ENCODE results near the gene HEPN1.

The HEPN1 gene

DNA sequence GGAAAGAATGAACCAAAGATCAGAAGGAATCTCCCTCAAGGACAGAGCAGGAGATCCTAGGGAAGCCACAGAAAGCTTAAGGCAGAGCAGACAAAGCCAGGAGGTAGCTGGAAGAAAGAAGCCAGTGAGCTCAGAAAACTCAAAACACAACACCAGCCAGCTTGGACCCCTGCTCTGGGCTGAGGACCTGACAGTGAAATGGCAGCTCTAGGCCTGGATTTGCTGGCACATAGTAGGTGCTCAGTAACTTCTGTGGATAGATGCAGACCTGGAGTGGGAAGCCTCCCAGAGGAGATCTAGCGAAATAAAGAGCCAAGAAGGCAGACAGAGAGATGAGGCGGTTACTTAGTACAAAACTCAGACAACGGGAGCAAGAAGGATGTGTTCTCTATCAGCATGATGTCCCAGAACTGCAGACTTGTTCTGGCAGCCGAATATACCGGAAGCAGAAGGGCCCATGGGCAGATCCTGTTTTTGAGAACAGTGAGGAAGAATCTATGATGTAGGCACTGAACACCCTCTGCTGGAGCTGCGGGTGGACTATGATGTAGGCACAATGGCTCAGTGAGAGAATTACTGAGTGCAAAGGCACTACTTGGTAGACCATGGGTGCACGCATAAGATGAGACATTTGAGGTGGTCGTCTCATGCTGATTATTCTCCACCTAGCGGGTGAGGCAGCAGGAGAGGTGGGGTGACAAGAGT is 26.1 kb upstream of the HEPN1 start:
- H3K36me3 ChIP-seq (ENCODE audit: low read length) = no peaks in the 10 kb centered on the region
- H3K9ac ChIP-seq (ENCODE audit: low read length) = no peak overlapping the region
- H3K27ac ChIP-seq (ENCODE audit: low read depth, low read length) = no peak overlapping the region
- H3K9me3 ChIP-seq (ENCODE audit: insufficient read depth, low read length) = no peaks in the 10 kb centered on the region
- TF ChIP-seq, protein P1, sequence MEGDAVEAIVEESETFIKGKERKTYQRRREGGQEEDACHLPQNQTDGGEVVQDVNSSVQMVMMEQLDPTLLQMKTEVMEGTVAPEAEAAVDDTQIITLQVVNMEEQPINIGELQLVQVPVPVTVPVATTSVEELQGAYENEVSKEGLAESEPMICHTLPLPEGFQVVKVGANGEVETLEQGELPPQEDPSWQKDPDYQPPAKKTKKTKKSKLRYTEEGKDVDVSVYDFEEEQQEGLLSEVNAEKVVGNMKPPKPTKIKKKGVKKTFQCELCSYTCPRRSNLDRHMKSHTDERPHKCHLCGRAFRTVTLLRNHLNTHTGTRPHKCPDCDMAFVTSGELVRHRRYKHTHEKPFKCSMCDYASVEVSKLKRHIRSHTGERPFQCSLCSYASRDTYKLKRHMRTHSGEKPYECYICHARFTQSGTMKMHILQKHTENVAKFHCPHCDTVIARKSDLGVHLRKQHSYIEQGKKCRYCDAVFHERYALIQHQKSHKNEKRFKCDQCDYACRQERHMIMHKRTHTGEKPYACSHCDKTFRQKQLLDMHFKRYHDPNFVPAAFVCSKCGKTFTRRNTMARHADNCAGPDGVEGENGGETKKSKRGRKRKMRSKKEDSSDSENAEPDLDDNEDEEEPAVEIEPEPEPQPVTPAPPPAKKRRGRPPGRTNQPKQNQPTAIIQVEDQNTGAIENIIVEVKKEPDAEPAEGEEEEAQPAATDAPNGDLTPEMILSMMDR (IDR thresholded peaks at IDR 0.05; ENCODE audit: insufficient read depth, low read length, poor library complexity, severe bottlenecking) = no peak
- no peak for TF ChIP-seq EZH2phosphoT487 (conservative IDR thresholded peaks at IDR 0.05; ENCODE audit: low read length)
- no peaks in the 10 kb centered on the region for H3F3A ChIP-seq (ENCODE audit: insufficient read depth)
- H3K4me3 ChIP-seq (ENCODE audit: insufficient read depth, low read length, poor library complexity, severe bottlenecking) = no peak overlapping the region
- no peaks in the 10 kb centered on the region for H3K79me2 ChIP-seq (ENCODE audit: insufficient read depth, low read length)
- H3K9me2 ChIP-seq (replicated peaks; ENCODE audit: insufficient read depth, low read length) = no peaks in the 10 kb centered on the region
- H4K20me1 ChIP-seq (ENCODE audit: low read depth, low read length) = no peaks in the 10 kb centered on the region
- H2AFZ ChIP-seq (ENCODE audit: low read depth, low read length, severe bottlenecking) = no peak overlapping the region
- no peak overlapping the region for H3K4me2 ChIP-seq (ENCODE audit: low read depth, low read length, poor library complexity, severe bottlenecking)
- no peaks in the 10 kb centered on the region for H3K27me3 ChIP-seq (ENCODE audit: low read length)

DNA sequence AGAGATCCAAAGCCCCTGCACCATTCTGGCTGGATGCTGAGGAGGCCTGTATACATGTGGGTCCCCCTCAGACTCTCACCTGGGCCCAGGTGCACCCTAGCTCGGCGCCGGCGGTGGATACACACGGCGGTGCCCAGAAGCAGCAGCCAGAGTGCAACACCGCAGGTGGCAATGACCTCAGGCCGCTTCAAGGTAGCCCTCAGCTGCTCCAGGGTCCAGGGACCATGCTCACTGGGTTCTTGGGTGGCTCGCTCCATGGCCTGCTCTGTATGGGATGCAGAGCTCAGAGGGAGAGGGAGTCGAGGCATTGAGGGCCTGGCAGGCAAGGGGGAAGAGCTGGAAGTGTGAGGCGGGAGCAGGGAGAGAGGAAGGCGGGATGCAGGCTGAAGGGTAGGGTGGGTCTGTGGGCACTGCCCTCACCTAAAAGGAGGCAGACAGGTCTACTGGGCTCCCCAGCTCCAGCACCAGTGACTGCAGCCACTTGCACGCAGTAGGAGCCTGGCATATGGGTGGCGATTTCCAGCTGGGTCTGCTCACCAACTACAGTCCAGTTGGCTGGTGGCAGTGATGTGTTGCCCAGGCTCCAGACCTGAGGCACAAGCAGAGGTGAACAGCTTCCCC is 25.2 kb upstream of the HEPN1 start:
- Histone ChIP-seq H3K4me2 (ENCODE audit: low read depth, low read length, poor library complexity, severe bottlenecking) (no peak overlapping the region), H2AFZ (ENCODE audit: low read depth, low read length, severe bottlenecking) (no peak overlapping the region), H3K9ac (ENCODE audit: low read length) (no peak overlapping the region), H3K36me3 (ENCODE audit: low read length) (no peaks in the 10 kb centered on the region), H3F3A (ENCODE audit: insufficient read depth) (no peaks in the 10 kb centered on the region), H4K20me1 (ENCODE audit: low read depth, low read length) (no peaks in the 10 kb centered on the region), H3K27ac (ENCODE audit: low read depth, low read length) (no peak overlapping the region), H3K79me2 (ENCODE audit: insufficient read depth, low read length) (no peaks in the 10 kb centered on the region), H3K27me3 (ENCODE audit: low read length) (no peaks in the 10 kb centered on the region), H3K9me2 (replicated peaks; ENCODE audit: insufficient read depth, low read length) (no peaks in the 10 kb centered on the region), H3K9me3 (ENCODE audit: insufficient read depth, low read length) (no peaks in the 10 kb centered on the region), H3K4me3 (ENCODE audit: insufficient read depth, low read length, poor library complexity, severe bottlenecking) (no peak overlapping the region)
- TF ChIP-seq, protein P1 (IDR thresholded peaks at IDR 0.05; ENCODE audit: insufficient read depth, low read length, poor library complexity, severe bottlenecking) = no peak
- no peak for TF ChIP-seq EZH2phosphoT487 (conservative IDR thresholded peaks at IDR 0.05; ENCODE audit: low read length)

DNA sequence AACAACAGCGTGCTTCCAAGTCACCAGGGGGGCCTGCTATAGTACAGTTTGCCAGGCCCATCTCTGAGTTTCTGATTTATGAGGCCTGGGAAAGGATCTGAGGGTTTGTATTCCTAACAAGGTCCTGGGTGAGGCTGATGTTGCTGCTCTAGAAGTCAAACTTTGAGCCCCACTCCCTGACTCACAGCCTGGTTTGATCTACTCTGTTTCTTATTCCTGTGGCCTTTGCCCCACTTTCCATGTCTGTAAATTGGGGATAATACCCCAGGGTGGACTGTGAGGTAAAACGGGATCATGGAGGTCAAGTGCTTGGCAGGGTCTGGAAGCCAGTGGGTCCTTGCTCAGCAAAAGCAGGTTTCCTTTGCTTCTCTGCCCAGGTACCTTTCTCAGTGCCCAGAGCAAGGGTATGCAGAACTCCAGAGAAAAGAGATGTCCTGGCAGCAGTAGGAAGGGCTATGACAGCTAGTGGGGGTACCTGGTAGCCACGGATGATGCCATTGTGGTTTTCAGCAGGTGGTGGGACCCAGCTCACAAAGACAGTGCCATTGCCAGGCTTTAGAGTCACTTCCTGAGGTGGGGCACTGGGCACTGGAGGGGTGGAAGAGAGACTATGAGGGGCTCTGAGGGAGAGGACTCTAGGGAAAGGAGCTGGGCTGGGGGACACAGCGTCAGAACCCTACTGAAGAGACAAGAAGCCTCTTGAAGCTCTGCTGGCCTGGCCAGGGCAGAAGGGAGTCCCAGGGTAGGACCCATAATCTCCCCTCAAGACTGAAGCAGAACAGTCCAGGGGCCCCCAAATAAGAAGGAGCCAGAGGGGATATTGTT is 24.2 kb upstream of the HEPN1 start:
- Histone ChIP-seq H3K9me2 (replicated peaks; ENCODE audit: insufficient read depth, low read length) (no peaks in the 10 kb centered on the region), H3F3A (ENCODE audit: insufficient read depth) (no peaks in the 10 kb centered on the region), H3K79me2 (ENCODE audit: insufficient read depth, low read length) (no peaks in the 10 kb centered on the region), H3K36me3 (ENCODE audit: low read length) (no peaks in the 10 kb centered on the region), H3K4me3 (ENCODE audit: insufficient read depth, low read length, poor library complexity, severe bottlenecking) (no peak overlapping the region), H3K4me2 (ENCODE audit: low read depth, low read length, poor library complexity, severe bottlenecking) (no peak overlapping the region), H4K20me1 (ENCODE audit: low read depth, low read length) (no peaks in the 10 kb centered on the region), H3K27ac (ENCODE audit: low read depth, low read length) (no peak overlapping the region), H3K9ac (ENCODE audit: low read length) (no peak overlapping the region), H3K27me3 (ENCODE audit: low read length) (no peaks in the 10 kb centered on the region), H3K9me3 (ENCODE audit: insufficient read depth, low read length) (no peaks in the 10 kb centered on the region), H2AFZ (ENCODE audit: low read depth, low read length, severe bottlenecking) (no peak overlapping the region)
- TF ChIP-seq EZH2phosphoT487 (conservative IDR thresholded peaks at IDR 0.05; ENCODE audit: low read length) = no peak
- TF ChIP-seq, protein P1 (IDR thresholded peaks at IDR 0.05; ENCODE audit: insufficient read depth, low read length, poor library complexity, severe bottlenecking) = no peak

Measured in SU-DHL-6 (cell line).